Lung (tissue), 12 donors: ENCODE data around the gene CLRN1. TPM values are rescaled to one million over a fixed set of nuclear protein-coding genes. Genes with fewer than 3 reads are reported as not detected.

ENCODE experiments used
- ATAC-seq: fragments of 200-7000 bp; cut with Tn5 transposase; one replicate; pipeline ENCODE4 v1.9.1; 2020; ENCODE audit warnings: moderate number of reproducible peaks; ENCODE audit not compliant: insufficient read depth, low FRiP score
- DNase-seq, 3 donors: peaks; one replicate each; pipeline ENCODE4 v3.0.0-alpha.2; 2013 to 2017
- H3K27ac ChIP-seq, 2 donors: one replicate each; pipeline ENCODE4 v1.5.1; 2013; ENCODE audit warnings: mild to moderate bottlenecking in 2 of 2, moderate library complexity in 2 of 2, control low read depth in 1 of 2, inconsistent platforms in 1 of 2, low read depth in 1 of 2, low read length in 1 of 2
- H3K27me3 ChIP-seq, 3 donors: one replicate each; pipeline ENCODE4 v1.5.1; 2013; ENCODE audit warnings: low read length in 2 of 3; ENCODE audit not compliant: control insufficient read depth in 3 of 3, insufficient read depth in 3 of 3
- H3K36me3 ChIP-seq, 4 donors: one replicate each; pipeline ENCODE4 v1.5.1; 2013; ENCODE audit warnings: low read length in 4 of 4, mild to moderate bottlenecking in 1 of 4, moderate library complexity in 1 of 4; ENCODE audit not compliant: control insufficient read depth in 4 of 4, insufficient read depth in 4 of 4
- H3K4me1 ChIP-seq, 5 donors: one replicate each; pipeline ENCODE4 v1.5.1; 2013; ENCODE audit warnings: low read length in 5 of 5, mild to moderate bottlenecking in 2 of 5, moderate library complexity in 1 of 5; ENCODE audit not compliant: control insufficient read depth in 5 of 5, insufficient read depth in 5 of 5
- H3K4me3 ChIP-seq: one replicate; pipeline ENCODE4 v1.5.1; 2013; ENCODE audit warnings: mild to moderate bottlenecking, control low read depth, moderate library complexity
- H3K9ac ChIP-seq, 2 donors: one replicate each; pipeline ENCODE4 v1.5.1; 2013; ENCODE audit warnings: low read length in 2 of 2, control low read depth in 1 of 2; ENCODE audit not compliant: insufficient read depth in 1 of 2
- H3K9me3 ChIP-seq, 4 donors: one replicate each; pipeline ENCODE4 v1.5.1; 2013; ENCODE audit warnings: low read length in 3 of 4, mild to moderate bottlenecking in 1 of 4, moderate library complexity in 1 of 4; ENCODE audit not compliant: control insufficient read depth in 4 of 4, insufficient read depth in 3 of 4
- WGBS, 2 donors: extraction: QIAGEN DNeasy Blood & Tissue Kit; methylation state at CpG; one replicate each; pipeline ENCODE4 v1.1.7; 2013; 5-methylcytosine and 5-hydroxymethylcytosine counted together
- polyA plus RNA-seq, 2 donors: library from polyadenylated mRNA; stranded (reverse); fragments of 200-250 nt; gene quantifications; one replicate each; pipeline ENCODE4 v1.2.1, GENCODE V29; 2013
- total RNA-seq, 2 donors: library from RNA; depleted of rRNA in 1 of 2; stranded (reverse); fragments of >200 nt in 1 of 2; gene quantifications; one replicate each; pipeline ENCODE4 v1.2.1, GENCODE V29; 2014 to 2021
- TF ChIP-seq, protein P1 (sequence below): IDR thresholded peaks from 2 replicates; pipeline ENCODE4 v1.5.1; 2012; ENCODE audit warnings: mild to moderate bottlenecking; ENCODE audit errors: control extremely low read depth, extremely low read depth
- donor health status: control.
- donor health status: control.
- donor health status: Bipolar disorder and iron deficiency.
- donor health status: healthy.
- donor health status: DM: yes; HTN: yes; CAD: no.

CLRN1 gene
- total and polyA plus RNA-seq, 4 donors: not detected

DNA sequence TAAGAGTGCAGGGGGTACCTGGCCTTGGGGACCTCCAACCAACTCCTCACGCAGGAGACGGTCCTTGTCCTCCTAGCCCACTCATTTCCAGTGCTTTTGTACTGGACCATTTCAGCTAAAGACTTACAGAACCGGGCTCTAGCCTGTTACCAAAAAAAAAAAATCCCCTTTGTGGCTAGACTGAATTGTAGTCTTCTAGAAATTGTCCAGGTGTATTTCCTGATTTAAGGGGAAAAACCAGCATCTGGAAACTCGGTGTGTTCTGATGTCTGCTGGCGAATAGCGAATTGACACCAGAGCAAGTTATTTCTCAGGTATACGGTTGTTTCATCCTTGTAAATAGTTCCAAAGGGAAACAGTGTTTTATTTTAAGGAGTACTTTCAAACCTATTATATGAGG, 46.2 kb downstream of the CLRN1 start:
- Histone ChIP-seq H3K27ac (no peak overlapping the region), H3K9me3 (no peaks in the 10 kb centered on the region), H3K9ac (no peak overlapping the region), H3K4me3 (no peak overlapping the region), H3K27me3 (no peaks in the 10 kb centered on the region), H3K36me3 (no peaks in the 10 kb centered on the region), H3K4me1 (no peaks in the 10 kb centered on the region)
- TF ChIP-seq, protein P1, sequence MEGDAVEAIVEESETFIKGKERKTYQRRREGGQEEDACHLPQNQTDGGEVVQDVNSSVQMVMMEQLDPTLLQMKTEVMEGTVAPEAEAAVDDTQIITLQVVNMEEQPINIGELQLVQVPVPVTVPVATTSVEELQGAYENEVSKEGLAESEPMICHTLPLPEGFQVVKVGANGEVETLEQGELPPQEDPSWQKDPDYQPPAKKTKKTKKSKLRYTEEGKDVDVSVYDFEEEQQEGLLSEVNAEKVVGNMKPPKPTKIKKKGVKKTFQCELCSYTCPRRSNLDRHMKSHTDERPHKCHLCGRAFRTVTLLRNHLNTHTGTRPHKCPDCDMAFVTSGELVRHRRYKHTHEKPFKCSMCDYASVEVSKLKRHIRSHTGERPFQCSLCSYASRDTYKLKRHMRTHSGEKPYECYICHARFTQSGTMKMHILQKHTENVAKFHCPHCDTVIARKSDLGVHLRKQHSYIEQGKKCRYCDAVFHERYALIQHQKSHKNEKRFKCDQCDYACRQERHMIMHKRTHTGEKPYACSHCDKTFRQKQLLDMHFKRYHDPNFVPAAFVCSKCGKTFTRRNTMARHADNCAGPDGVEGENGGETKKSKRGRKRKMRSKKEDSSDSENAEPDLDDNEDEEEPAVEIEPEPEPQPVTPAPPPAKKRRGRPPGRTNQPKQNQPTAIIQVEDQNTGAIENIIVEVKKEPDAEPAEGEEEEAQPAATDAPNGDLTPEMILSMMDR: no peak
- DNase-seq (no peak), ATAC-seq (no peak)
- WGBS, 2 donors: 80 to 86% methylated on average over 7 of the region's 7 CpGs

DNA sequence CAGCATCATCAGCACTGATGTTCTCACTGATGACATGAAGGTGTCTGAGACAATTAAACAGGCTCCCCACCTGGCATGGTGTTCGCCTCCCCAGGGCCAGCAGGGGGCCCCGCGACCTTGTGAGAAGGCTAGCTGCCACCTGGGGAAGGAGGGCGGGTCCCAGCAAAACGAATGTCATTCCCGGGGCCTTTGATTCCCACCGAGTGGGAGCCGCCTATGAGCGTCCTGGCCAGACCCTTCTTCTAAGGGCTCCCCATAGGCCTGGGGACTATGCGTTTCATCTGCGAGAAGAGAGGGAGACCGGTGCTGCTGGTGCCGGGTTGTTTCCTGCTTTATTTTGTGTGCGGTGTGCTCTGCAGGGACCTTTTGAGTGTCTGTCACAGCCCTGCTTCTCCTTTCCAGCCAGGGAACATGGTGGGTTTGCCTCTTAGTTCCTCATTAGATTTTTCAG, 46.8 kb downstream of the CLRN1 start:
- no peak for ATAC-seq
- TF ChIP-seq, protein P1: no peak
- Histone ChIP-seq H3K36me3 (no peaks in the 10 kb centered on the region), H3K4me3 (no peak overlapping the region), H3K9me3 (no peaks in the 10 kb centered on the region), H3K27me3 (no peaks in the 10 kb centered on the region), H3K4me1 (no peaks in the 10 kb centered on the region), H3K9ac (no peak overlapping the region), H3K27ac (no peak overlapping the region)
- 4 to 11% methylated on average over 14 of the region's 14 CpGs for WGBS, 2 donors
- peak in 2 of 3 donors; percentile 24 to 42 for DNase-seq

DNA sequence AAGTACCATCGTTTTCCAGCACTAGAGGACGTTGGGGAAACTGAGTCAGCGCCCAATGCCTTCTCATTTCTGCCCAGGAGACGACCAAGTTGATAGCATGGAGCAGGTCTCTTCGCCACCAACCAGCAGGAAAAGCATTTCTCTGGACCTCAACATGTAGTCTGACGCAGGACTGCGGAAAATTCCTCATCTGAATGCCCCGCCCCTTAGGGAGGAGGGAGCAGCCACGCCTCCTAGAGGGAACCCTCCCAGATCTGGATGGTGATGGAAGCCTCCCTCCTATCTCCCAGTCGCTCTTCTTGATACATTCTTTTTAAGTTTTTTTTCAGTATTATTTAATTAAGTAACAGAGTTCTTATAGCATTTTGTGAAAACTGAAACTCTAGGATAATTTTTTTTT, 49.9 kb downstream of the CLRN1 start:
- TF ChIP-seq, protein P1: no peak
- Histone ChIP-seq H3K4me3 (no peak overlapping the region), H3K9ac (no peak overlapping the region), H3K27ac (no peak overlapping the region), H3K4me1 (no peaks in the 10 kb centered on the region), H3K27me3 (no peaks in the 10 kb centered on the region), H3K9me3 (no peaks in the 10 kb centered on the region), H3K36me3 (no peaks in the 10 kb centered on the region)
- no peak for DNase-seq
- ATAC-seq: no peak
- 74 to 86% methylated on average over 10 of the region's 10 CpGs for WGBS, 2 donors

DNA sequence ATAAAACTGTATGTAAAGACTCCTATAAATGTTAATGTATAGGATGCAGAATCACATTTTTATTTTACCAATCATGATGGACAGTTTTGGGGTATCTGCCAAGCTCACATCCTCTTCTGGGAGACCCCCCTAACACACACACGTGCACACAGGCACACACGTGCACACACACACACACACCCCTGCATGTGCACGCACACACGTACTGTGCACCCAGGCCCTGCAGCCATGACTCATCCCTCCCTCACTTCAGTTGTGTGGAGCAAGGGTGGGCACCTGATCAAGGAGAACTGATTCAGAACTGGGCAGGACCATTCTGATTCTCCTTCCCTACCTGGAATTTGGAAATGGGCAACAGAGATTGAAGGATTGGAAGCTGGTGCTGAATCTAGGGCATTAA, 51.3 kb downstream of the CLRN1 start:
- Histone ChIP-seq H3K4me3 (no peak overlapping the region), H3K27ac (no peak overlapping the region), H3K9ac (no peak overlapping the region), H3K27me3 (no peaks in the 10 kb centered on the region), H3K4me1 (no peaks in the 10 kb centered on the region), H3K9me3 (peaks cover 0 to 2% (median 0%) of the 10 kb centered on the region in 4 donors), H3K36me3 (no peaks in the 10 kb centered on the region)
- no peak for DNase-seq
- TF ChIP-seq, protein P1: no peak
- 83 to 88% methylated on average over 4 of the region's 4 CpGs for WGBS, 2 donors
- no peak for ATAC-seq
